ENCODE results near the gene ESPL1. TPM values are rescaled to one million over a fixed set of nuclear protein-coding genes. Genes with fewer than 3 reads are reported as not detected.

ESPL1 gene
- total RNA-seq, 2 donors from 2014 or later, result 0.55 to 6.1 TPM

DNA sequence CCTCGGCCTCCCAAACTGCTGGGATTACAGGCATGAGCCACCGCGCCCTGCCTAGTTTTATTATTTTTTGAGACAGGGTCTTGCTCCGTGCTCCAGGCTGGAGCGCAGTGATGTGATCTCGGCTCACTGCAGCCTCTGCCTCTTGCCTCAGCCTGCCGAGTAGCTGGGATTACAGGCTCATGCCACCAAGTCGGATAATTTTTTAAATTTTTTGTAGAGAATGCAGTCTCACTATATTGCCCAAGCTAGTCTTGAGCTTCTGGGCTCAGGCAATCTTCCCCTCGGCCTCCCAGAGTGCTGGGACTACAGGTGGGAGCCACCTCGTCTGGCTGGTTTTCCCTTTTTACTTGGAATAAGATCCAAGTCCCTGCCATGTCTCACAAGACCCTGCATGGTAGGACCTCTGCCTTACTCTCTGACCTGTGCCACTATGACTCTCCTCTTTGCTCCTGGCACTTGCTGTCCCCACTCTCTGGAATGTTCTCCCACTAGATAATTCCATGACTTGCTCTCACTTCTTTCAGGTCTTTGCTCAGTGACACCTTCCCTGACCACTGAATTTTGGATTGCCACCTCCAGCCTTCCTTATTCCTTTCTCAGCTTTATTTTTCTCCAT lies 28.3 kb upstream of the ESPL1 start:
- H3K4me3 ChIP-seq, result no peak overlapping the region
- 90% methylated on average over 10 of the region's 10 CpGs for WGBS
- TF ChIP-seq, protein P1, sequence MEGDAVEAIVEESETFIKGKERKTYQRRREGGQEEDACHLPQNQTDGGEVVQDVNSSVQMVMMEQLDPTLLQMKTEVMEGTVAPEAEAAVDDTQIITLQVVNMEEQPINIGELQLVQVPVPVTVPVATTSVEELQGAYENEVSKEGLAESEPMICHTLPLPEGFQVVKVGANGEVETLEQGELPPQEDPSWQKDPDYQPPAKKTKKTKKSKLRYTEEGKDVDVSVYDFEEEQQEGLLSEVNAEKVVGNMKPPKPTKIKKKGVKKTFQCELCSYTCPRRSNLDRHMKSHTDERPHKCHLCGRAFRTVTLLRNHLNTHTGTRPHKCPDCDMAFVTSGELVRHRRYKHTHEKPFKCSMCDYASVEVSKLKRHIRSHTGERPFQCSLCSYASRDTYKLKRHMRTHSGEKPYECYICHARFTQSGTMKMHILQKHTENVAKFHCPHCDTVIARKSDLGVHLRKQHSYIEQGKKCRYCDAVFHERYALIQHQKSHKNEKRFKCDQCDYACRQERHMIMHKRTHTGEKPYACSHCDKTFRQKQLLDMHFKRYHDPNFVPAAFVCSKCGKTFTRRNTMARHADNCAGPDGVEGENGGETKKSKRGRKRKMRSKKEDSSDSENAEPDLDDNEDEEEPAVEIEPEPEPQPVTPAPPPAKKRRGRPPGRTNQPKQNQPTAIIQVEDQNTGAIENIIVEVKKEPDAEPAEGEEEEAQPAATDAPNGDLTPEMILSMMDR (IDR thresholded peaks at IDR 0.05), result no peak
- no peak for TF ChIP-seq POLR2A (IDR thresholded peaks at IDR 0.05)
- TF ChIP-seq POLR2AphosphoS5 (IDR thresholded peaks at IDR 0.05), result no peak
- H3K9me3 ChIP-seq, result no peaks in the 10 kb centered on the region
- DNase-seq (ENCODE audit: low spot score), result no peak
- H3K27me3 ChIP-seq (replicated peaks; ENCODE audit: insufficient read depth), result no peaks in the 10 kb centered on the region
- no peaks in the 10 kb centered on the region for H3K36me3 ChIP-seq
- no peak overlapping the region for H3K27ac ChIP-seq
- intact Hi-C loops (cut with DNase I), result no loop called here
- no peaks in the 10 kb centered on the region for H3K4me1 ChIP-seq (replicated peaks)

DNA sequence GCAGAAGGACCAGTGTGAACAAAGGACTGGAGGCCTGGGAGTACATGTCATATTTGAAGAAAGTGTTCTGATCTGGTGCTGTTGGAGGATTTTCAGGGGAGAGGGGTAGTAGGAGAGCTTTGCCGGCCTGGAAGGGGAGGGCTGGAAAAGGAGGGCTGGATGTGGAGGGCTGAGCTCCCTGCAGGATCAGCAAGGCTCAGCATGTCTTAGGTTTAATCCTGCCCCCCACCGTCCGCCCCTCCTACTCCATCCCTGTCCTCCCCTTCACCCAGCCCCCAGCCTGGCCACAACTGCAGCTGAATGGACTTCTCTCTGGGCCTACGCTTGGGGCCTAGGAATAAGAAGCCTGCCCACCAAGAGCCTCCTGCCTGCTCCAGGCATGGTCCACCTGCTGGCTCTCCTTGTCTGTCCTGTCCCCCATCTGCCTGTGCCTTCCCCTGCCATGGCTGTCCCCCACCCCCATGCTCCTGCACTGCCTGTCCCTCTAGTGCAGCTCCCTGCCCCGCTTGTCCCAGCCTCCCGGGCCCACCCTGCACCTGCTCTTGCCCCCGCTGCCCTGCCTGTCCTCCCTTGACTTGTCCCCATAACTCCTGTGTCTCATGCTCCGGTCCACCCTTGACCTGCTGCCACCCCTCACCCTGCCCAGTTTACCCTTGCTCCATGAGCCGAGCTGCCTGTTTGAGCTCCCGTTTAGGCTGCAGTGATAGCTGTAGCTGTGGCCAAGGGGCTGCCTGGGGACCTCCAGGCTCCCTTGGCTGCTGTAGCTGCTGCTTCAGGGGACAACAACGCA lies 26.3 kb upstream of the ESPL1 start:
- H3K27me3 ChIP-seq (replicated peaks; ENCODE audit: insufficient read depth), result no peaks in the 10 kb centered on the region
- no peak overlapping the region for H3K27ac ChIP-seq
- DNase-seq (ENCODE audit: low spot score), result no peak
- no peaks in the 10 kb centered on the region for H3K9me3 ChIP-seq
- 72% methylated on average over 11 of the region's 11 CpGs for WGBS
- TF ChIP-seq, protein P1 (IDR thresholded peaks at IDR 0.05), result no peak
- TF ChIP-seq POLR2A (IDR thresholded peaks at IDR 0.05) (no peak), POLR2AphosphoS5 (IDR thresholded peaks at IDR 0.05) (no peak)
- intact Hi-C loops (cut with DNase I), result no loop called here
- H3K4me1 ChIP-seq (replicated peaks), result no peaks in the 10 kb centered on the region
- H3K36me3 ChIP-seq, result no peaks in the 10 kb centered on the region
- H3K4me3 ChIP-seq, result no peak overlapping the region

DNA sequence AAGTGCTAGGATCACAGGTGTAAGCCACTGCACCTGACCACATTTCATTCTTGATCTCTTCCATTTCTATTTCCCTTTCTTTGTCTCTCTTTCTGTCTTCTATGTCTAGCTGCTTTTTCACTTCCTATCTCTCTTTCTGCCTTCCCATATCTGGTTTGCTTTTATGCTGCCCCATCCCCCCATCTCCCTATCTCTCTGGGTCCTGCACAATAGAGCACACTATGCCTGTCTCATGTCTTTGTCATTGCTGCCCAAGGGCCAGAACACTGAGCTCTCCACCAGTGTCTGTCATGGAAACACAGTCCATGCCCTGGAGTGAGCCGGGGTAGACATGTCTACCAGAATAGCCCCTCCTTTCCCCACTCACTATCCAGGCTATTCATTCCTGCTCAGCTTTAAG lies 23.8 kb upstream of the ESPL1 start:
- 64% methylated on average over 1 of the region's 1 CpG for WGBS
- H3K36me3 ChIP-seq, result no peaks in the 10 kb centered on the region
- DNase-seq (ENCODE audit: low spot score), result no peak
- H3K9me3 ChIP-seq, result no peaks in the 10 kb centered on the region
- no peaks in the 10 kb centered on the region for H3K4me1 ChIP-seq (replicated peaks)
- TF ChIP-seq, protein P1 (IDR thresholded peaks at IDR 0.05), result no peak
- TF ChIP-seq POLR2AphosphoS5 (IDR thresholded peaks at IDR 0.05) (no peak), POLR2A (IDR thresholded peaks at IDR 0.05) (no peak)
- intact Hi-C loops (cut with DNase I), result no loop called here
- no peaks in the 10 kb centered on the region for H3K27me3 ChIP-seq (replicated peaks; ENCODE audit: insufficient read depth)
- no peak overlapping the region for H3K4me3 ChIP-seq
- H3K27ac ChIP-seq, result no peak overlapping the region

DNA sequence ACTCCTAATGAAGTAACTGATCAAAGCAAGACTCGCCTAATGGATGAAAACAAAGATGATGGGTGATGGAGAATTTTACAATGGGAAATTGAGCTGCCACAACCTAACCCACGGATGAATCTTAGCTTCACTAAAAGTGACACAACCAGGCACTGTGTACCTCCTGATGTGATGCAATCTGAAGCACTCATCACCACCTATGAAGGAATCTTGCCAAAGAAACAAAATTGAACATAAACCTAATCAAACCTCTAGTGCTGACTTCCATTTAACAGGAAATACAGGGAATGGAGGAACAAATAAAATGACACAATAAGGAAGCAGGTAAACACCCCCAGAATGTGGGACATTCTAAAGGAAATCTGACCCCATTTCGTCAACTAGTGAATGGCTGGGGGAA lies 22.8 kb upstream of the ESPL1 start:
- intact Hi-C loops (cut with DNase I), result no loop called here
- H3K36me3 ChIP-seq, result no peaks in the 10 kb centered on the region
- no peaks in the 10 kb centered on the region for H3K27me3 ChIP-seq (replicated peaks; ENCODE audit: insufficient read depth)
- no peak overlapping the region for H3K27ac ChIP-seq
- H3K4me3 ChIP-seq, result no peak overlapping the region
- no peaks in the 10 kb centered on the region for H3K9me3 ChIP-seq
- no peaks in the 10 kb centered on the region for H3K4me1 ChIP-seq (replicated peaks)
- TF ChIP-seq, protein P1 (IDR thresholded peaks at IDR 0.05), result no peak
- TF ChIP-seq POLR2A (IDR thresholded peaks at IDR 0.05) (no peak), POLR2AphosphoS5 (IDR thresholded peaks at IDR 0.05) (no peak)
- 72% methylated on average over 3 of the region's 3 CpGs for WGBS
- DNase-seq (ENCODE audit: low spot score), result no peak

Measured in prostate gland (tissue), 2 donors.